Hair follicle dermal papilla cell (primary cell): ENCODE results near the gene SCN1A. TPM values are rescaled to one million over a fixed set of nuclear protein-coding genes. Genes with fewer than 3 reads are reported as not detected.

Experiments used
- small RNA-seq: library from RNA; depleted of rRNA; stranded (forward); fragments of <200 nt; gene quantifications from one replicate; pipeline ENCODE3, GENCODE V24; 2012
- total RNA-seq: library from RNA; depleted of rRNA; stranded (reverse); fragments of >200 nt; gene quantifications from 2 replicates; pipeline ENCODE4 v1.2.3, GENCODE V29; 2012

Gene SCN1A
- total RNA-seq: 1.9 and 11.5 TPM in 2 replicates

GRCh38 chr2:166127217-166128155 lies at the start of gene SCN1A:
Gene SCN1A (minus strand): TSS chr2:166128020. CDS start chr2:166073621, 54,399 bp downstream.

GRCh38 chr2:165953655-165954606 lies 173.9 kb downstream of the SCN1A start, which contains the start of gene TTC21B:
Gene TTC21B (minus strand): TSS chr2:165953776. CDS start chr2:165953705, 71 bp downstream.

Small RNA genes within 50 kb of the gene (small RNA-seq; reads per million reads assigned to genes)
- gene RF00019: not detected

Other genes with a start within 250 kb of the SCN1A start
- 16.6 and 34.6 TPM in 2 replicates for gene TTC21B, start 174.2 kb downstream of the SCN1A start, total RNA-seq
- 1.3 and 2.6 TPM in 2 replicates for gene SCN9A, start 247.9 kb upstream of the SCN1A start, total RNA-seq